ENCODE measurements around the gene COL9A3. TPM values are rescaled to one million over a fixed set of nuclear protein-coding genes. Genes with fewer than 3 reads are reported as not detected.

COL9A3 gene
- total RNA-seq, 3 donors from 2014 or later (not counting 1 experiment from before 2014, with no cell fraction given): 1.9 TPM; not detected in 2

GRCh38 chr20:62887860-62888239 lies 71.0 kb downstream of the COL9A3 start:
- H3K9me3 Mint-ChIP-seq: no peaks in the 10 kb centered on the region
- H3K27me3 Mint-ChIP-seq (ENCODE audit: low read depth in 2 of 2): no peaks in the 10 kb centered on the region
- H3K4me3 Mint-ChIP-seq: peak overlapping the region; percentile 50
- H3K27ac ChIP-seq (ENCODE audit: low read length): no peak overlapping the region
- H3K4me1 ChIP-seq (ENCODE audit: control insufficient read depth, insufficient read depth, low read length): peaks cover 13% of the 10 kb centered on the region
- intact Hi-C loops (cut with micrococcal nuclease): no loop called here
- no peak overlapping the region for H3K27ac Mint-ChIP-seq
- peaks cover 5 to 6% of the 10 kb centered on the region in 2 donors for H3K4me1 Mint-ChIP-seq
- DNase-seq (no peak), ATAC-seq (no peak)
- no peaks in the 10 kb centered on the region for H3K27me3 ChIP-seq (ENCODE audit: control insufficient read depth, insufficient read depth, low read length)
- TF ChIP-seq, protein P1, sequence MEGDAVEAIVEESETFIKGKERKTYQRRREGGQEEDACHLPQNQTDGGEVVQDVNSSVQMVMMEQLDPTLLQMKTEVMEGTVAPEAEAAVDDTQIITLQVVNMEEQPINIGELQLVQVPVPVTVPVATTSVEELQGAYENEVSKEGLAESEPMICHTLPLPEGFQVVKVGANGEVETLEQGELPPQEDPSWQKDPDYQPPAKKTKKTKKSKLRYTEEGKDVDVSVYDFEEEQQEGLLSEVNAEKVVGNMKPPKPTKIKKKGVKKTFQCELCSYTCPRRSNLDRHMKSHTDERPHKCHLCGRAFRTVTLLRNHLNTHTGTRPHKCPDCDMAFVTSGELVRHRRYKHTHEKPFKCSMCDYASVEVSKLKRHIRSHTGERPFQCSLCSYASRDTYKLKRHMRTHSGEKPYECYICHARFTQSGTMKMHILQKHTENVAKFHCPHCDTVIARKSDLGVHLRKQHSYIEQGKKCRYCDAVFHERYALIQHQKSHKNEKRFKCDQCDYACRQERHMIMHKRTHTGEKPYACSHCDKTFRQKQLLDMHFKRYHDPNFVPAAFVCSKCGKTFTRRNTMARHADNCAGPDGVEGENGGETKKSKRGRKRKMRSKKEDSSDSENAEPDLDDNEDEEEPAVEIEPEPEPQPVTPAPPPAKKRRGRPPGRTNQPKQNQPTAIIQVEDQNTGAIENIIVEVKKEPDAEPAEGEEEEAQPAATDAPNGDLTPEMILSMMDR (IDR thresholded peaks at IDR 0.05): no peak
- H3K36me3 ChIP-seq (ENCODE audit: control insufficient read depth, insufficient read depth, low read length): peaks cover 63% of the 10 kb centered on the region
- no peak overlapping the region for H3K4me3 ChIP-seq (ENCODE audit: low read length)
- no peaks in the 10 kb centered on the region for H3K9me3 ChIP-seq (ENCODE audit: control insufficient read depth, insufficient read depth, low read length)
- H3K36me3 Mint-ChIP-seq: no peaks in the 10 kb centered on the region
- 92% methylated on average over 7 of the region's 7 CpGs for WGBS (ENCODE audit: insufficient coverage)

GRCh38 chr20:62888406-62888805 lies 71.6 kb downstream of the COL9A3 start:
- TF ChIP-seq, protein P1 (IDR thresholded peaks at IDR 0.05): no peak
- no peaks in the 10 kb centered on the region for H3K36me3 Mint-ChIP-seq
- 98% methylated on average over 16 of the region's 16 CpGs for WGBS (ENCODE audit: insufficient coverage)

GRCh38 chr20:62888910-62889309 lies 72.1 kb downstream of the COL9A3 start:
- no peak for DNase-seq
- Histone ChIP-seq H3K4me3 (ENCODE audit: low read length) (no peak overlapping the region), H3K9me3 (ENCODE audit: control insufficient read depth, insufficient read depth, low read length) (no peaks in the 10 kb centered on the region), H3K36me3 (ENCODE audit: control insufficient read depth, insufficient read depth, low read length) (peaks cover 74% of the 10 kb centered on the region), H3K4me1 (ENCODE audit: control insufficient read depth, insufficient read depth, low read length) (peaks cover 13% of the 10 kb centered on the region), H3K27me3 (ENCODE audit: control insufficient read depth, insufficient read depth, low read length) (no peaks in the 10 kb centered on the region), H3K27ac (ENCODE audit: low read length) (no peak overlapping the region)
- H3K36me3 Mint-ChIP-seq: peaks cover under 1% of the 10 kb centered on the region
- no peak for ATAC-seq
- H3K9me3 Mint-ChIP-seq: no peaks in the 10 kb centered on the region
- no peaks in the 10 kb centered on the region for H3K27me3 Mint-ChIP-seq (ENCODE audit: low read depth in 2 of 2)
- peaks cover 5 to 6% of the 10 kb centered on the region in 2 donors for H3K4me1 Mint-ChIP-seq
- 95% methylated on average over 17 of the region's 17 CpGs for WGBS (ENCODE audit: insufficient coverage)
- intact Hi-C loops (cut with micrococcal nuclease): no loop called here
- no peak overlapping the region for H3K27ac Mint-ChIP-seq
- H3K4me3 Mint-ChIP-seq: no peak overlapping the region
- TF ChIP-seq, protein P1 (IDR thresholded peaks at IDR 0.05): no peak

More at GRCh38 chr20:62888406-62888805, 71.6 kb downstream of the COL9A3 start:
- Histone ChIP-seq H3K4me1 (ENCODE audit: control insufficient read depth, insufficient read depth, low read length) (peaks cover 13% of the 10 kb centered on the region), H3K9me3 (ENCODE audit: control insufficient read depth, insufficient read depth, low read length) (no peaks in the 10 kb centered on the region), H3K27ac (ENCODE audit: low read length) (no peak overlapping the region), H3K4me3 (ENCODE audit: low read length) (no peak overlapping the region), H3K27me3 (ENCODE audit: control insufficient read depth, insufficient read depth, low read length) (no peaks in the 10 kb centered on the region), H3K36me3 (ENCODE audit: control insufficient read depth, insufficient read depth, low read length) (peaks cover 69% of the 10 kb centered on the region)
- Mint-ChIP-seq H3K27ac (no peak overlapping the region), H3K27me3 (ENCODE audit: low read depth in 2 of 2) (no peaks in the 10 kb centered on the region), H3K4me3 (no peak overlapping the region), H3K9me3 (no peaks in the 10 kb centered on the region), H3K4me1 (peaks cover 5 to 6% of the 10 kb centered on the region in 2 donors)
- no peak for ATAC-seq
- no peak for DNase-seq
- intact Hi-C loops (cut with micrococcal nuclease): no loop called here

DNA sequence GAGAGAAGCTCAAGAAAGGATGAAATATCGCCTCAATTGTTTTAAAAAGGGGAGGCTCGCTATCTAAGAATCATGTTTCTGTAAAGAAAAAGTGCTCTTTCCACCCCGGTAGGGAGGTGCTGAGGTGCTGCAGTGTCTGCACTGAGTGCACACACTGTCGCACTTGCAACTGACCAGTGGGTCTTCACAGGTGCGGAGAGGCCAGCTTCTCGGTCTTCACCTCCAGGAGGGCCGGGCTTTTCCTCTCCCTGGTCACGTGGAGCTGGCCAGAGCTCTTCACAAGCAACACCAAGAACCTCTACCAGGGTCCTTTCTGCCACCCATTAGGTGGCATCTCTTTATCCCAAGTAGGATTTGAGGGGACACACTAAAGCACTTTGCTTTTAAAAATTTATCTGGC lies 72.6 kb downstream of the COL9A3 start:
- Histone ChIP-seq H3K27ac (ENCODE audit: low read length) (no peak overlapping the region), H3K4me1 (ENCODE audit: control insufficient read depth, insufficient read depth, low read length) (peaks cover 13% of the 10 kb centered on the region), H3K9me3 (ENCODE audit: control insufficient read depth, insufficient read depth, low read length) (no peaks in the 10 kb centered on the region), H3K36me3 (ENCODE audit: control insufficient read depth, insufficient read depth, low read length) (peaks cover 79% of the 10 kb centered on the region), H3K4me3 (ENCODE audit: low read length) (no peak overlapping the region), H3K27me3 (ENCODE audit: control insufficient read depth, insufficient read depth, low read length) (no peaks in the 10 kb centered on the region)
- TF ChIP-seq, protein P1 (IDR thresholded peaks at IDR 0.05): no peak
- Mint-ChIP-seq H3K4me3 (no peak overlapping the region), H3K36me3 (peaks cover 6% of the 10 kb centered on the region), H3K27me3 (ENCODE audit: low read depth in 2 of 2) (no peaks in the 10 kb centered on the region), H3K4me1 (peaks cover 5 to 6% of the 10 kb centered on the region in 2 donors), H3K27ac (no peak overlapping the region), H3K9me3 (no peaks in the 10 kb centered on the region)
- WGBS (ENCODE audit: insufficient coverage): 97% methylated on average over 8 of the region's 8 CpGs
- DNase-seq: no peak
- no peak for ATAC-seq
- intact Hi-C loops (cut with micrococcal nuclease): no loop called here

All from natural killer cell (primary cell).